ENCODE results near the gene TNP2.

TNP2 gene

DNA sequence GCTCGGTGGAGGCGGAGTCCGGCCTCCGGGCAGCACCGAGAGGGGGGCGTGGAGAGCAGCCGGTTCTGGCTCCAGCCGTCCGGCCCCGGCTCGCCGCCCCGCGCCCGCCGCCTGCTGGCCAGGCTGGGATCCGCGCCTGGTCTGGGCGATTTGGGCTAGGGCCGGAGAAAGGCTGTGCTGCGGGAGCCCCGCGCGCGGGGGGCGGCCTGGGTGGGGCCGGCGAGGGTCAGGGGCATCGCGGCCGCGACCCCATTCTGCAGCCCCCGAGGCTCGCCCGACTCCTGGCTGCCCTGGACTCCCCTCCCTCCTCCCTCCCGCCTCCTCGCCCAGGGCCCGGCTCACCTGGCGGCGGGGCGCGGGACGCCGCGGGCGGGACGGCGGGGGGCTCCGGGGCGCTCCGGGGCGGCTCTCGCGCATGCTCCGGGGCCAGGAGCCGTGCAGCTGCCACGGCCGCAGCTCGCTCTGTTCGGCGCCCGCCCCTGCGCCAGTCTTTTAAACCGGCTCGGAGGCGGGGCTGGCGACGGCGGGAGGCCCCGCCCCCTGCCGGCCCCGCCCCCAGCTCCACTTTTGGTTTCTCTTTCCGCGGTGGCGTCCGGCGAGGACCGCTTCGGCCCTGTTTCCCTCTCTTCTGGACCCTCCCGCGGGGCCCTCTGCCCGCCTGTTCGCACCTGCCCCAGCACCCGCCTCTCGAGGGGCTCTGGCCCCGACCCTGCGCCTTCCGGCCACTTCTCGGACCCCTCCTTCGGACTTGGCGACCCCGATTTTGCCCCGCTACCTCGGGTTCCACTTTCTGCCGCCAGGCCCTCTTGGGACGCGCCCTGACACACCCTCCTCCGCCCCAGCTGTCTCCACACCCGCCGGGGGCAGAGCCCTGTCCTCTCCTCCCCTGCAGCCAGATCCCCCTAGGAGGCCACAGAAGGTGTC, 13.1 kb downstream of the TNP2 start, which contains the start of gene SOCS1:
Gene SOCS1, minus strand, starts transcription at position 468 of the 924 bp plus-strand sequence. CDS start 726 bp downstream, outside the sequence.
- peak; percentile 93 for DNase-seq (ENCODE audit: low spot score)

DNA sequence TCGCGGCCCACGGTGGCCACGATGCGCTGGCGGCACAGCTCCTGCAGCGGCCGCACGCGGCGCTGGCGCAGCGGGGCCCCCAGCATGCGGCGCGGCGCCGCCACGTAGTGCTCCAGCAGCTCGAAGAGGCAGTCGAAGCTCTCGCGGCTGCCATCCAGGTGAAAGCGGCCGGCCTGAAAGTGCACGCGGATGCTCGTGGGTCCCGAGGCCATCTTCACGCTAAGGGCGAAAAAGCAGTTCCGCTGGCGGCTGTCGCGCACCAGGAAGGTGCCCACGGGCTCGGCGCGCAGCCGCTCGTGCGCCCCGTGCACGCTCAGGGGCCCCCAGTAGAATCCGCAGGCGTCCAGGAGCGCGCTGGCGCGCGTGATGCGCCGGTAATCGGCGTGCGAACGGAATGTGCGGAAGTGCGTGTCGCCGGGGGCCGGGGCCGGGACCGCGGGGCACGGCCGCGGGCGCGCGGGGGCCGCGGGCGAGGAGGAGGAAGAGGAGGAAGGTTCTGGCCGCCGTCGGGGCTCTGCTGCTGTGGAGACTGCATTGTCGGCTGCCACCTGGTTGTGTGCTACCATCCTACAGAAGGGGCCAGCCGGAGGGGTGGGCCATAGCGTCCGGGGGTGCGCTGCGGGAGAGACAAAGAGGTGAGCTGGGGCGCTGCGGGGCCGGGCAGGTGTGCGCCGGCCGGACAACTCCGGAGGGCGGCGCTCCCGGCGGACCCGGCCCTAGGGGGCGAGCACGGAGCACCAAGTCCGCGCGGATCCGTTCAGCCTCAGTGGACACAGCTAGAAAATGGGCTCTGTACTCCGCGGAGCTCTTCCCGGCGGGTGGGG, 14.0 kb downstream of the TNP2 start:
- DNase-seq (ENCODE audit: low spot score): peak; percentile 52

DNA sequence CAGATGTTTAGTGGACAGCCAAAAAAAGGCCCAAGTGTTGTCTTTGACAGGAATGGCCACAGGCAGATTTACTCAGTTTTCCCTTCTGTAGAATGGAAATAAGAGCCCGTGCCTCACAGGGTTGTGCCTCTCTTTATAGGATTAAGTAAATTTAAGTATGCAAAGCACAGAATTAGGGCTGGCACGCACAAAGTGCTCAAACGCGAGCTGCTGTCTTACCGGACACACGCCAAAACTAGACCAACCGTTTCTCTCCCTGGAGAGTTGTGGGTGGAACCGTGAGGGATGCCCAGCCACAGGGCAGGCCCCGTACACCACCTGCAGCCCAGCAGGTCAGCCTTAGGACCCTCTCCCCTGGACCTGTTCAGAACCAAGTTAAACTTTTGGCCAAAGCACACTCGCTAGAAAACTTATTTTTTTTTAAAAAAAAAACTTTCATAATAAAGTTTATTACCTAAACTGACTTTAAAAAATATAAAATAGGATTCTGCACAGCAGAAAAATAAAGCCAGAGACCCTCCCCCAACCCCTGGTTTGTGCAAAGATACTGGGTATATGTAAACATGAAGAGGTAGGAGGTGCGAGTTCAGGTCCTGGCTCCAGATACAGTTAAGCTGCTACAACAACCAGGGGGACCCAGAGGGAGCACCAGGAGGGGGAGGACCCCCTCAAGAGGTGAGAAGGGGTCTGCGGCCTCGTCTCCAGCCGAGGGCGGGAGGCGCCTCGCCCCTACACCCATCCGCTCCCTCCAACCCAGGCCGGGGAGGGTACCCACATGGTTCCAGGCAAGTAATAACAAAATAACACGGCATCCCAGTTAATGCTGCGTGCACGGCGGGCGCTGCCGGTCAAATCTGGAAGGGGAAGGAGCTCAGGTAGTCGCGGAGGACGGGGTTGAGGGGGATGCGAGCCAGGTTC, 14.9 kb downstream of the TNP2 start:
- no peak for DNase-seq (ENCODE audit: low spot score)

DNA sequence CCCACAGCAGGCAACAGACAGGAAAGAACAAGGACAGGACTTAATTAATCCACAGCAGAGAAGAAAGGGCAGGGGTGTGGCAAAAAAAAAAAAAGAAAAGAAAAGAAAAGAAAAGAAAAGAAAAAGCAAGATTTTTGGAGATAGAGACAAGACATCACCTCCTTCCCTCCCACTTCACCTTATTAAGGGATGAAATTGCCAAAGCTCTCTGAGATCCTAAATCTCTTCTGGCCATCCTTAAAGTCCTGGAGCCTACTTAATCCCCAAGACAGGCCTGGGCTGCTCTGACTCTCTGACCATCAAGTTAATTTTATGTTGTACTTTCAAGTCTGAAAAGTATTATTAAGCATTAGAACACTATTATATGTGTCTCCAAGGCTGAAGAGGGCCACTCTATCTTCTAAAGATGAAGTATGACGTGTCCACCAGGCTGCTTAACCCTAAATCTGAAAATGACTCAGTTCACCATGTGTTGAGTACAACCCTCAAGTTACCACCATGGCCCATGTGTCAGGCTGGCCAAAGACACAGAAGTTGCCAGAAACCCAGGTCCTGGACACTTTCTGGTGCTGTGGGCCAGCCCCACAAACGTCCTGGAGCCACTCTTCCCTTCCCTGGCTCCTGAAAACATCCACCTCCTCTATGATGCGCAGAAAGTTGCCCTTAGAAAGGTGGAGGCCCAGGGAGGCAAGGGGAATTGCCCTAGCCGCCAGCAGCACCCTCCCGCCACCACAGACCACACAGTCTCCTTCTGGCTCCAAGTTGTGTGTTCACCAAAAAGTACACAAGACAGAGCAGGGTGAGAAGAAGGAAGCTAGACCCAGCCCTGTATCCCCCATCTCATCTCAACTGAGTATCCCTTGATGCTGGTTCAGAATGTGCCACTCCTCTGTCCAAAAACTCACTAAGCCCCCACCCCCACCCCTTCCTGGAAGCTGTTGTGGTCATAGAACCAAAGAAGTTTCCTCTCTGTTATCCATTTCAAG, 15.8 kb downstream of the TNP2 start:
- DNase-seq (ENCODE audit: low spot score): no peak

DNA sequence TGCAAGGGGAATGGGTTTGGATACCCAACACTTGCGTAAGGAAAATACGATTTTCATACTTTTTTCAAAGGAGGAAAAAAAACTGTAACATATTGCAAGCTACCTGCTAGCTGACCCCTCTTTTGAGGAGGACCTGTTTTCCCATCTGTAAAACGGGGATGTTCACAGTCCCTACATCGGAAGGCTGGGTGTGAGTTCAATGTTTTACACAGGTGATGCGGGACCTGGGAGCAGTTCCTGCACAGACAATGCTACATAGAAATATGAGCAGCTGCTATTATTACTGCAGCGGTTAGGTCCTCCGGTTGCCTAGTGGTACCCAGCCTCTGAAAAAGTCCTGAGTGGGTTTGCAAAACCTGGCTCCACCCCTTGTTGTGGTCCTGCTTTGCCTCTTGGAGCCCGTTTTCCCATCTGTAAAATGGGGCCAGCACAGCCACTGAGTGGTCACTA, 16.6 kb downstream of the TNP2 start:
- no peak for DNase-seq (ENCODE audit: low spot score)

DNA sequence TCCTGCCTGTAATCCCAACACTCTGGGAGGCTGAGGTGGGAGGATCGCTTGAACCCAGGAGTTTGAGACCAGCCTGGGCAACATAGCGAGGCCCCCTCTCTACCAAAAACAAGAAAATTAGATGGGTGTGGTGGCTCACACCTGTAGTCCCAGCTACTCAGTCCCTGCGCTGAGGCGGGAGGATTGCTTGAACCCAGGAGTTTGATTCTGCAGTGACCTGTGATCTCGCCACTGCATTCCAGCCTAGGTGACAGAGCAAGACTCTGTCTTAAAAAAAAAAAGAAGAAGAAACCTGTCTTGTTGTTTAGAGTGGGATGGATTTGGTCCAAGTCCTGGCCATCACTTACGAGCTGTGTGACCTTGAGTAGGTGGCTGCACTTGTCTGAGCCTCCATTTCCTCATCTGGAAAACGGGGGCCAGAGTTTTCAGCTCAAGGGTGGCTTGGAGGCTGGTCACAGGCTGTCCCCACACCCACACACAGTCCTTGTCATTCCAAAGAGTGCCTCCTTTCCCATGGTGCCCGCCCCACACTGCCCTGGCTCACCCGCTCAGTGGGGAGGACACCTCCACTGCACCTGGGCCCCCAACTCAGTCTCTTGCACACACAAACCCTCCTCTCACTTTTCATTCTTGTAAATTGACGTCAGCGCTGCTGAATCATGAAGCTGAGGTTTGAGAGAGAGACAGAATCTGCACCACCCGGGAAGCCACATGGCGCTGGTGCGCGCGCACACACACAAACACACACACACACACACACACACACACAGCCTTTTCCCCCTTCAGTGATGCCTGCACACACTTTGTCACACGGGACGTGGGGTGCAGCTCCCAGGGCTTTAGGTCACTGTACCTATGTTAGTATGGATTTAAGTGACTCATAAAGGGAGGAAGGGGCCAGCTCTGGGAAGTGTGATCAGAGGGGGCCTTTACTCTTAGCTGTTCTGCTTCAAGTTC, 17.3 kb downstream of the TNP2 start:
- no peak for DNase-seq (ENCODE audit: low spot score)

DNA sequence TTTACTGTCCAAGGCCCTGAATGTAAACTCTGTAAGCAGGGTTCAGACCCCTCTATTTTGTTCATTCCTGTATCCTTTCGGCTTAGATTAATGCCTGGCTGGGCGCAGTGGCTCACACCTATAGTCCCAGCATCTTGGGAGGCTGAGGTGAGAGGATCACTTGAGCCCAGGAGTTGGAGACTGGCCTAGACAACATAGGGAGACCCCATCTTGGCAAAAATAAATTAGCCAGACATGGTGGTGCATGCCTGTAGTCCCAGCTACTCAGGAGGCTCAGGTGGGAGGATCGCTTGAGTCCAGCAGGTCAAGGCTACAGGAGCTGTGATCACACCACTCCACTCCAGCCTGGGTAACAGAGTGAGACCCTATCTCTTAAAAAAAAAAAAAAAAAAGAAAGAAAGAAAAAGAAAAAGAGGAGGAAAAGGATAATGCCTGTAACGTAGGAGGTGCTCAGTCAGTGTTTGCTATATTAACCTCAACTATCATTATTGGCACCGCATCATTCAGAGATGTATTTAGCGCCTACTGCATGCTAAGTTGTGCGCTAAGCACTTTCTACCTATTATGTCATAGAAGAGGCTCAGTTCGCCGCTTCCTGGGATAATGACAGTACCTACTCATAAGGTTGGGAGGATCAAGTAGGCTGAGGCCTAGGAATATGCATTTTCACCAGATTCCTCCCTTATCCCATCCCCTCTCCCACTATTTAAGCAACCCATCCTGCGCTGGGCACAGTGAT, 18.2 kb downstream of the TNP2 start:
- DNase-seq (ENCODE audit: low spot score): no peak

DNA sequence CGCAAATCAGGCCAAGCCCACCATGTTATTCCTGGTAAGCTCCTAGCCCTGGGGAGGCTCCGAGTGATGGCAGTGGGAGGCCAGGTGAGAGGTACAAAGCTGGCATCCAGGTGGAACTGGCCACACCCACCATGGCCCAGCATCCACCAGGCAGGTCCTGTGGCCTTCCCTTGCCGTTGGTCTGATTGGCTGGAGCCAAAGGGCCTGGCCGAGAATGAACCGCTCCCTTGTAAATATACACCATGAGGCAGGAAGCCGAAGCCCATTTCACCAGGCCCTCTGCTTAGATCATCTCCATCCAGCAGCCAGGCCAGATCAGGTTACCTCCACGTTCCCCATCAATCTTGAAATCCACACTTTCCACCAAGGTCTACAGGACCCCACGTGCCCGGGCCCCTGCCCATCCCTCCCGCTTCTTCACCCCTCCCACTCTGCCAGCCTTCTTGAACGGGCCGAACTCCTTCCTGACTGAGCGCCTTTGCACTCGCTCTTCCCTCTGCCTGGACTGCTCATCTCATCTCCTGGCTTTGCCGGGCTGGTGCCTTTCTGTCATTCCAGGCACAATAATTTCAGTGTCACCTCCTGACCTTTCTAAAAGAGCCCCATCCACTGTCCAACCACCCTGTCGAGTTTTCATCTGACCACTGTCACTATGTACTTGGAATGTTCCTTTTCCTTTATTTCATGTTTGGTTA, 18.9 kb downstream of the TNP2 start:
- DNase-seq (ENCODE audit: low spot score): no peak

DNA sequence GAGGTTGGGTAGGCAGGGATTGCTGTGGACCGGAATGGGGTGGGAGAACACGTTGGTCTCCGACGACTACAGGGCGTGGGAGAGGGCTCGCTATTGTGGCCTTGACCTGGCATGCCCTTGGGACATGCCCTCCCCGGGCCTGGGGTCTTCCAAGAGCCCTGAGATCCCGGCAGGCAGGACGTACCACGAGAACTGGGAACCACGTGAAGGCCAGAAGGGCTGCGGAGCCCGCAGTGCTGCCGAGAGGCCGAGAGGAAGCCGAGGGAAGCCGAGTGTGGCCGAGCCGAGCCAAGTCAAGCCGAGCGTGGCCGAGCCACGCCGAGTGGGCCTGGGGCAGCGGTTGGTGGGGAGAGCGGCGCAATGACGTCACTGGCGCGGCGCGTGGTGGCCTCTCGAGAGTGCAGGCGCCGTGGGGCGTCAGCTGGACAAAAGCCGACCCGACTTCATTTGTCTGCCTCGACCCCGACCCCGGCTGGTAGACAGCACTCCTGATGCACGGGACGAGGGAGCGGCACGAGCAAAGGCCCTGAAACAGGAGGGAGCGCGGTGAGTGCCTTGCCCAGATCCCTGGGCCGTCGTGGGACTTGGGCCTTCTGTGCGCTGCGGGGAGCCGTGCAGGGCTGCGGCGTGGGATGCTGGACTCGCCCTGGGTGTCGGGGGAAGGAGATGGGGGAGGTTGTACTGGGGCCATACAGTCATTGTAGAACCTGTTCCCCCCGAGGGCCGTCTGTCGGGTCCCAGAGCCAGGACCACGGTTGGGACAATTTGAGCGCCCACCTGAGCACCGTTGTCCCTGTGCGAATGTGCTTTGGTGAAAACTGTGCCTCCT, 19.7 kb downstream of the TNP2 start:
- DNase-seq (ENCODE audit: low spot score): no peak

DNA sequence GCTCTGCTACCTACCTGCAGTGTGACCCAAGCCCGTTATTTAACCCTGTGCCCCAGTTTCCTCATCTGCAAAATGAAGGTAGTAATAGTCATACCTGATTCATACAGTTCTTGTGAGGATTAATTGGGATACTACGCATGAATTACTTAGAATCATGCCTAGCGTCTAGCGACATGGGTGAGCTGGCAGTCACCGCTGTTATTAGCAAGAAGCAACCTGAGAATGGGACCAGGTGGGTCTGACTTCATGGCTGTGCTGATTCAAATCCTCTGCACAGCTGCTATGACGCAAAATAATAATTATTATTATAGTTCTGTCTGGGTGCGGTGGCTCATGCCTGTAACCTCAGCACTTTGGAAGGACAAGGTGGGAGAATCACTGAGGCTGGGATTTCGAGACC, 21.0 kb downstream of the TNP2 start:
- no peak for DNase-seq (ENCODE audit: low spot score)

DNA sequence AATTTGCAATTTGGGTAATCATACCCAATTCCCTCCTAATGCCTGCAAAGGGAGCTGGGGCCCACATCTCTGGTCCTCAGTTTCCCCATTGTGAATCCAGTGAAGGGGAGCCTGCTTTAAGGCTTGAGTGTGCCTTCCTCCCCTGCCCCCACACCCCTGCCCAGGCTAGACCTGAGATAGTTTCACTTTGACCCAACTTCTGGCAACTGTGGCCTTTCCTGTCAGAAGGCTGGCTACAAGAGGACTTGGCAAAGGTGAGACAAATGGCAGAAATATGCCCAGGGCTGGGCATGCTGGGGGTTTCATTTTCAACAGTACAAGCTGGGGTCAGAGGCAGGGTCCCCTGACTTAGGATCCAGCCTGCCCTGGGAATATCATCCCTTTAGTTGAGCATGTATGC, 23.1 kb downstream of the TNP2 start:
- DNase-seq (ENCODE audit: low spot score): no peak

DNA sequence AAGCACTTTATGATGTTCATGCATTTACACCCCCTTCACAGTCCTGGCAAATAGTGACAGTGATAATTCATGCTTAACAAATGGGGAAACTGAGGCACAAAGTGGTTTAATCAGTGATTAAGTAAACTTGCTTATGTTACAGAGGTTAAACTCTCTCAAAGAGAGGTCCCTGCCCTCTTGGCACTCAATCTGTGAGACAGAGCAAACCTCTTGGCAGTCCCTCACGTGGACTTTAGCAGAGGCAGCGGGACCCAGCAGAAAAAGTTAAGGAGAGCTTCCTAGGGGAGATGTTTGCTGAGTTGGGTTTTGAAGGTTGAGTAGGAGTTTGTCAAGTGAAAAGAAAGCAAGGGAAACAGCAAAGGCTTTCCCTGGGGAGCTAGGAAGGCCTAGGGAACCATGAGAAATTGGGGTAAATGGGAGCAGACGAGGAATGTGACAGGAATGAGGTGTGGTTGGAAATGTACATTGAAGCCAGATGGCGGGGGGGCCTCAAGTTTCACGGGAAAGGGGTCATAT, 23.8 kb downstream of the TNP2 start:
- no peak for DNase-seq (ENCODE audit: low spot score)

DNA sequence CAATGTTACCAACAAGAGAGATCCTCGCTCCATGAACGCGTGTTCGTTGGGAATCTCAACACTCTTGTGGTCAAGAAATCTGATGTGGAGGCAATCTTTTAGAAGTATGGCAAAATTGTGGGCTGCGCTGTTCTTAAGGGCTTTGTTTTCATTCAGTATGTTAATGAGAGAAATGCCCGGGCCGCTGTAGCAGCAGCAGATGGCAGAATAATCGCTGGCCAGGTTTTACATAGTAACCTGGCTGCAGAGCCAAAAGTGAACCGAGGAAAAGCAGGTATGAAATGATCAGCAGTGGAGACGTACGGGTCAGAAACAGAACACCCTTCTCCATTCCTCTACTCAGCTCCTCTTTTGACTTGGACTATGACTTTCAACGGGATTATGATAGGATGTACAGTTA, 26.5 kb downstream of the TNP2 start:
- DNase-seq (ENCODE audit: low spot score): no peak

DNA sequence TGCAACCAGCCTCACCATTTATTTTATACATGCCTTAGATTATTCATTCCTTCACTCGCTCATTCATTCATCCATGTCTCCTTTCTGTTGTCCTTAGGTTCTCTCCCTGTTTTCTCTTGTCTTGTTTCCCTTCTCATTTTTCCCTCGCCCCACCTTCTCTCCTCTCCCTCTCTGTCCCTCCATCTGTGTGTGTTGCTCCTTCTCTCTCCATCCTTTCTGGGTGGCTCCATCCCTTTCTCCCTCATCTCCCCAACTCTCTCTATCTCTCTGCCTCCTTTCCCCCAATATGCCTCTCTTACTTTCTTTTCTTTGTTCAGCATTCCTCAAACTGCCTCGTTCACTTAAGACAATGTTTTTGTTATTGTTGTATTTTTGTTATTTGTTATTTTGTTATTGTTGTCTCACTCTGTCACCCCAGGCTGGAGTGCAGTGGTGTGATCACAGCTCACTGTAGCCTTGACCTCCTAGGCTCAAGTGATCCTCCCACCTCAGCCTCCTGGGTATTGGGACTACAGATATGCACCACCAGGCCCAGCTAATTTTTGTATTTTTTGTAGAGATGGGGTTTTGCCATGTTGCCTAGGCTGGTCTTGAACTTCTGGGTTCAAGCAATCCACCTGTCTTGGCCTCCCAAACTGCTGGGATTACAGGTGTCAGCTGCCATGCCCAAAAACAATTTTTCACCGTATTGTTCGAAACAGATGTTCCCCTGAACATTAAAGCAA, 27.5 kb downstream of the TNP2 start:
- no peak for DNase-seq (ENCODE audit: low spot score)

DNA sequence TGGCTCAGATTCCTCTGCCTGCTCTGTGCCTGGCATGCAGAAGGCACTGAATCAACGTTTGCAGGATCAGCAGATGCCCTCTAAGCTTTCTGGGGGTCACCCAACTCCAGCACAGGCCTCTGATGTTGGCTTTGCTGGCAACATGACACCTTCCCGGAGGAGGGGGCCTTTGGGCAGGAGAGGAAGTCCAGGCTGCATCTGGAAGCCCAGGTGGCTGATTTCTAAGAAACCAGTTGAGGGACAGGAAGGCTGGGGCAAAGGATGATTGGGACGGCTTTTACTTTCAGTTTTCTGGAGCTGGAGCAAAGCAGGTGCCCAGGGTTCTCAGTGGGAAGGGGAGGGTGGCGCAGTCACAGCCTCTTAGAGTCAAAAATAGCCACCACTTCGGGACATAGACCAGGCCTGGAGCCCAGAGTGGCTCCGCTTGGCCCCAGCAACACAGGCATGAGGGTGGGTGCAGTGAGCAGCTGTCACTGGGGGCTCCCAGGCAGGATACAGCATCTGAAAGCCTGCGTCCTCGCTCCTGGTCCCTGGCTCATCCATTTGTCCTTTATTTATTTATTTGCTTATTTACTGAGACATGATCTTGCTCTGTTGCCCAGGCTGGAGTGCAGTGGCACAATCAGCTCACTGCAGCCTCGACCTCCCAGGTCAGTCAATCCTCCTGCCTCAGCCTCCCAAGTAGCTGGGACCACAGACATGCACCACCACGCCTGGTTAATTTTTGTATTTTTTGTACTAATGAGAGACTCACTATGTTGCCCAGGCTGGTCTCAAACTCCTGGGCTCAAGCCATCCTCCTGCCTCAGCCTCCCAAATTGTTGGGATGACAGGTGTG, 28.3 kb downstream of the TNP2 start:
- no peak for DNase-seq (ENCODE audit: low spot score)
